Activated CD4-positive, alpha-beta T cell treated with anti-CD3 and anti-CD28 coated beads, Interleukin-2, amount 50 U/mL, for 24 hours (primary cell): ENCODE measurements around the gene TRIM25.

ENCODE experiments used
- DNase-seq, 2 donors: peaks; one replicate each; pipeline ENCODE4 v3.0.0-alpha.2; 2020; ENCODE audit warnings: low read depth in 1 of 2, low spot score in 1 of 2

TRIM25 gene

DNA sequence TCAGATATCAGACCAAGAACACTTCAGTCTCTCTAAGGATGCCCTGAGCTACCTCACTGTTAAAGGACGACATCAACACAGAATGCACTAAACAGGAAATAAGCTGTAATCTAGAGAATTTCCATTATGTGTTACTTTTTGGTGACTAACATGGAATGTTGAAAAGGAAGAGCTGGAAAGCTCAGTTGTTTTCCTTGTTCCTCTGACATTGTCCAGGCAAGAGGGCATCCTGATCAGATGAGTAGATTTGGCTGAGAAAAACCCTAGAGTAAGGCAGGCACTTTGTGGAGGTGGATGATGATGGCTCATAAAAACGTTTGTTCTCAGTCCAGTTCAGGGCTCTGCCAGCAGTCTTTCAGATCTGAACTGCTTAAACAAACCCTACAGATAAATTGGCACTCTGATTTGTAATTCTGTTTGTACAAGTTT, 45.9 kb downstream of the TRIM25 start:
- no peak for DNase-seq

DNA sequence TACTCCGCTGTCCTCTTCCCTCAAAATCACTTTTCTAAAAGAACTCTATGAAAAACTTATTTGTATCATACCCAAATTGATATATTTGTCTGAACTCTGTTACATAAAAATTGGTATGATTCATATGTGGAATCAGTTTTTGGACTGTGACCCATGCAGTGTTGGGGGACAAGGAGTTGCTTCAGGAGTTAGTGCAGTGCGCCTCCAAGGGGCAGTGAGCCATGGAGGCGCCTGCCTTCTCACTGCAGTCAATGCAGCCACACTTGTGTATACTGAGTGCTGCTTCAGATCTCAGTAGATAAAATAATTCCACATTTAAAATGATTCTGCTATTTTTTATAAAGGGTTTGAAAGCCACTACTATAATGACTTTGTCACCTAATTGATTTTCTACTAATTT, 47.4 kb downstream of the TRIM25 start:
- no peak for DNase-seq

DNA sequence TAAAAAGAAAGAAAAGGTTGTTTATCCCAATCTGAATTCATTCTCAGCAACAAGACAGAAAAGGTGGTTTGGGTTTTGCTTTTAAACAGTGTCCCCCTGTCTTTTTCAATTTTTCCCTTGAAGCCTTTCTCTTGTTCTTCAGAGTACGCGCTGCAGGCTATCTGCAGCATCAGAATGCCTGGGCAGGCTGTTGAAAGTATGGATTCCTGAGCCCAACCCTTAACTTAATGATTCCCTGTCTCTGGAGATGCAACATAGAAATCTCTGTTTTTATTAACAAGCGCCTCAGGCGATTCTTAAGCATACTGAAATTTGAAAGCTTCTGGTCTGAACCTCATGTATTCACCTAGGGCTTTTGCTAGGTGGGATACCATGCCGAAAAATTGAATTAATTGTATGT, 47.8 kb downstream of the TRIM25 start:
- no peak for DNase-seq

DNA sequence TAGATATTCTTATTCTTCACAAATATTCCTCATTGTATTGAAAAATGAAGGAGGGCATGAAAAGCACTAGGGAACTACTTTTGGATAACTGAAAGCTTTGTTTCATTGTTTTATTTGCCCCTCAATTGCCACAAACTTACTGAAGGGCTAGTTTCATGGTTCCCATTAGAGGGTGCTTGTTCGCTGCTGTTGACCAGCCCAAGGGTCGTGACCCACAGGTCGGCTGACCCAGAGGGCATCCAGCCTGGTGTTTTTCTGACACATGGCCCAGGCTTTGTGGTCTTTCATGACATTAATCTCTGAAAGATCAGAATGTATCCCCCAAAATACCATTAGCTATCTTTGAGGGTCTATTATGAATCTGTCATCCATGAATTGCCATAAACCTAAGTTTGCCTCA, 49.9 kb downstream of the TRIM25 start:
- no peak for DNase-seq

DNA sequence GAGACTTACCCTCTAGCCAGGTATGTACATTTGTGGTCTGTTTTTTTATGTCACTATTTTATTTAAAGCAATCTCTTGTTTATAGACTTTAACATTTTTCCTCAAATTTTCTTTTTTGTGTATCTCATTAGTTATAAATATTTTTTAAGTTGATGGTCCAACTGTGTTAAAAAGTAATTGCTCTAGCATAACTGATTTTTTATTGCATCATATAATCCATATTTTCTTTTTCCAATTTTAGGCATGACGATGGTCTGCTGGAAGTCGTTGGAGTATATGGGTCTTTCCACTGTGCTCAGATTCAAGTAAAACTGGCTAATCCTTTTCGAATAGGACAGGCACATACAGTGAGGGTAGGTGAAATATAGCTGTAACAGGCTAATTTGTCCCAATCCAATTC, 52.0 kb downstream of the TRIM25 start:
- no peak for DNase-seq

DNA sequence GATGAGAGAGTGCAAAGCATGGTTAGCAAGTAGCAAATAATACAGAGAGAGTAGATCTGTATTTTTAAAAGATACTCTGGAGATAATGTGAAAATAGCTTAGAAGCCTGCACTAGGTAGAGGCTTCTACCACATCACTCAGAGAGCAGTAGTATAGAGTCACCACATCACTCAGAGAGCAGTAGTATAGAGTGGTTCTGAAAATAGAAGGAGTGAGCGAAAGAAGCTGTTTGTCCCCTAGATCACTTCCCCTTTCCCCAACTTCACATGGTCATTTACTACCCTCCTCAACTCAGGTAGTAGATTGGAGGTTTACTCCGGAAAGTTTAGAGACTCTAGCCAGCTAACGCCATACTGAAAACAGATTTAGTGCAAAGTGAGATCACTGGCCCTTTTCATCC, 62.8 kb downstream of the TRIM25 start:
- no peak for DNase-seq

DNA sequence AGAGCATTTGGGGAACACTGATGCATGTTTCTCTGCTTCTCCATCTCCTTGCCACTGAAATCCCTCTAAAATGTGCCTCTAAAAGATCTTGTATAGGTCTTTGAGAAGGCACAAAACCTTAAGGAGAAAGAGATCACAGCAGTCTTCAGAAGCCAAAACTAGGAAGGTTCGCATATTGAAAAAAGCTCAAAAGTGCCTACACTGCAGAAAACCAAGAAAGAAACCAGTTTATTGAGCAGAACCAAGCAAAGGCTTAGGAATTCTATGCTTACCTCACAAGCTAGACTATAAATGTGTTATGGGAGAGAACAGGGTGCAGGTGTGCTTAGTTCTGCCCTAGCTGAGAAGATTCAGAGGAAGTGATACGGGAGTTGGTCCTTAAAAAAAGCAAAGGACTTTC, 63.3 kb downstream of the TRIM25 start:
- no peak for DNase-seq

DNA sequence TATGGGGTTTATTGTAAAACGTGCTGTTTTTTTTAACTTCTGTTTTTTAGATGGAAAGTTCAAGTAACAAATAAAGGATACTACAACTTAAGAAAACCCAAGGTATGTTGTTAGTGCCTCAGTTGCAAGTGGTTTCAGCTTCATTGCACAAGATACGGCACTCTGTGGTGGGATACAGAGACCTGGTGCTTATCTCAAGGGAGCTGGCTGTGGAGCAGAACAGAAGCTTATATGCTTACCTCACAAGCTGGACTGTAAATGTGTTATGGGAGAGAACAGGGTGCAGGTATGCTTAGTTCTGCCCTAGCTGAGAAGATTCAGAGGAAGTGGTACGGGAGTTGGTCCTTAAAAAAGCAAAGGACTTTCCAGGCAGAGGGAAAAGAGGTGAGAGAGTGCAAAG, 64.7 kb downstream of the TRIM25 start:
- DNase-seq, result no peak

DNA sequence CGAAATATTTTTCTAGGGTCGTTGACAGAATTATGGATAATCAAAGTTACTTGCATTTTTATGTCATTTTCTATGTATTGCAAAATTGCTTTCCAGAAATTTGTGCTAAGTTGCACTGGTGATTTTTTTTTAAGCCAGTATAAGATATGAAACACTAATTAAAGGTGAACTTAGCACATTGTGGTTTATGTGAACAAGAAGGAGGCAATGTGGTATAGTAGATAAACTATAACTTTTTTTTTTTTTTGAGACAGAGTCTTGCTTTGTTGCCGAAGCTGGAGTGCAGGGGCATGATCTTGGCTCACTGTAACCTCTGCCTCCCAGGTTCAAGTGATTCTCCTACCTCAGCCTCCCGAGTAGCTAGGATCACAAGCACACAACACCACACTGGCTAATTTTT, 66.7 kb downstream of the TRIM25 start:
- no peak for DNase-seq

DNA sequence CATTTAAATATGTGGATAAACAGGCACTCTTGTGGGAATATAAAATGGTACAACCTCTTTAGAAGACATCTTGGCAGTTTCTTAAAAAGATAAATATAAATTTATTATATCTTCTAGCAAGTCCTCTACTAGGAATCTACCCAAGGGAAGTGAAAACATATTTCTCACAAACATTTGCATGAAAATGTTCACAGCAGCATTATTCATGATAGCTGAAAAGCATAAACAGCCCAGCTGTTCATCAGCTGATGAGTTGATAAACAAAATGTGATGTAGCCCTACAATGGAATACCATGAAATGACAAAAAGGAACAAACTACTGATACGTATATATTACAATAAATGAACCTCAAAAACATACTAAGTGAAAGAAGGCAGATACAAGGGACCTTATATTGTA, 67.9 kb downstream of the TRIM25 start:
- no peak for DNase-seq

DNA sequence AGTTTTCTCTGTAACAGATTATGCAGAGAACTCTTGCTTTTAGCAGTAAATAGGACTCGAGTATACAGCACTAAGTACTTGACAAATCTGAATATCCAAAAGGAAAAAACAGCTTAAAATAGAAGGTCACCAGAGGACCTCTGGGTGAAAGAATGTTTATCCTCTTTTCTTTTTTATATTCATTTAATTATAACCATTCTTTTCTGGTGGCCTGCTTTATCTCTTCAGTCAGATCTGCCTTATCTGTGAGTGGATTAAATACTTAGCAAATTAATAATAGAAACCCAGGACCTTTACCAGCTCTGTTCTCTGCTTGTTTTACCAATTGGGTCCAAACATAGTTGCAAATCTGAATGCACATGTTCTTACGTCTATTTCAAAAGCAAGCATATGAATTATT, 71.3 kb downstream of the TRIM25 start:
- no peak for DNase-seq

DNA sequence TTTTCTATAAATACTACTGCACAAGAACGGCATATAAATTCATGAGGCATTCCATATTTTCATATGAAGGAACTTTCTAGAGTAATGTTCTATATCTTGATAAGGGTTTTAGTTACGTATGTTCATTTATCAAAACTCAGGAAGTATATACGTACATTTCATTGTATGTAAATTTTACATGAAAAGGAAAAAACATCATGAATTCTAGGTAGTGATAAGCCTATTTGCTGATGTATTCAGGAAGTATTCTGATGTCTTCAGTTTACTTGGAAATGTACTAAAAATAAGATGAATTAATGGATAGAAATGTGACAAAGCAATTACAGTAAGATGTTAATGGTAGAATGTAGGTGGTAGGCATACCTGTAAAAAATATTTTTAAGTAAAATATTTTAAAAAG, 75.2 kb downstream of the TRIM25 start:
- DNase-seq, result no peak
